ENCODE measurements around the gene WDR74. TPM values are rescaled to one million over a fixed set of nuclear protein-coding genes. Genes with fewer than 3 reads are reported as not detected.
A peak's percentile ranks its signal among the peaks of the same experiment; 100 is the strongest.
"Not testable (repeated sequence)": the region's sequence is repeated elsewhere in the genome, so short reads cannot be mapped to it uniquely, and the experiment has no call there.

Gene WDR74
- total RNA-seq (2014; rRNA removed; shearing (Covaris generic)), result 92.4 and 104 TPM in 2 replicates

- peak; percentile 84 for DNase-seq (ENCODE audit: low spot score)
Measured at GRCh38 chr11:62839050-62839945, at the start of gene WDR74. WDR74 (minus strand) TSS chr11:62839590; CDS start chr11:62839570, 20 bp downstream.

- DNase-seq (ENCODE audit: low spot score), result no peak
Measured at GRCh38 chr11:62889126-62889483, 49.7 kb upstream of the WDR74 start.

- DNase-seq (ENCODE audit: low spot score), result no peak
Measured at GRCh38 chr11:62888406-62888805, 49.0 kb upstream of the WDR74 start.

- no peak for DNase-seq (ENCODE audit: low spot score)
Measured at GRCh38 chr11:62885137-62885750, 45.9 kb upstream of the WDR74 start.

- no peak for DNase-seq (ENCODE audit: low spot score)
Measured at GRCh38 chr11:62883673-62884072, 44.3 kb upstream of the WDR74 start.

GRCh38 chr11:62882788-62883501, 43.6 kb upstream of the WDR74 start:
- no peak for DNase-seq (ENCODE audit: low spot score)

- DNase-seq (ENCODE audit: low spot score), result no peak
Measured at GRCh38 chr11:62882431-62882749, 43.0 kb upstream of the WDR74 start.

GRCh38 chr11:62881579-62882430, 42.4 kb upstream of the WDR74 start:
- peak; percentile 95 for DNase-seq (ENCODE audit: low spot score)

GRCh38 chr11:62880803-62881578, 41.6 kb upstream of the WDR74 start, which contains the start of gene SLC3A2:
SLC3A2 (plus strand) TSS chr11:62880896; CDS start chr11:62881024, 128 bp downstream.
- DNase-seq (ENCODE audit: low spot score), result peak; percentile 81

- DNase-seq (ENCODE audit: low spot score), result peak; percentile 36
Measured at GRCh38 chr11:62880231-62880802, 40.9 kb upstream of the WDR74 start.

GRCh38 chr11:62879235-62879978, 40.0 kb upstream of the WDR74 start:
- no peak for DNase-seq (ENCODE audit: low spot score)

- DNase-seq (ENCODE audit: low spot score), result no peak
Measured at GRCh38 chr11:62876712-62877111, 37.3 kb upstream of the WDR74 start.

- no peak for DNase-seq (ENCODE audit: low spot score)
Measured at GRCh38 chr11:62875698-62876478, 36.5 kb upstream of the WDR74 start.

GRCh38 chr11:62874851-62875250, 35.5 kb upstream of the WDR74 start:
- no peak for DNase-seq (ENCODE audit: low spot score)

- no peak for DNase-seq (ENCODE audit: low spot score)
Measured at GRCh38 chr11:62865635-62866034, 26.2 kb upstream of the WDR74 start.

- peak; percentile 42 for DNase-seq (ENCODE audit: low spot score)
Measured at GRCh38 chr11:62863687-62864335, 24.4 kb upstream of the WDR74 start.

- not testable (repeated sequence) for DNase-seq (ENCODE audit: low spot score)
Measured at GRCh38 chr11:62861564-62862192, 22.3 kb upstream of the WDR74 start.
